Loucy (cell line): ENCODE data around the gene SUPT7L.

Experiments
- EZH2phosphoT487 ChIP-seq: fragments of 200-600 bp; IDR thresholded peaks from 2 replicates; pipeline ENCODE4 v1.6.1; 2018; ENCODE audit warnings: antibody characterized with exemption, mild to moderate bottlenecking, moderate library complexity, borderline replicate concordance
- TF ChIP-seq, protein P1 (sequence below): fragments of 200-600 bp; sonication (generic); conservative IDR thresholded peaks from 2 replicates; pipeline ENCODE4 v1.5.1; 2014; ENCODE audit warnings: mild to moderate bottlenecking, antibody characterized with exemption, low read length

DNA sequence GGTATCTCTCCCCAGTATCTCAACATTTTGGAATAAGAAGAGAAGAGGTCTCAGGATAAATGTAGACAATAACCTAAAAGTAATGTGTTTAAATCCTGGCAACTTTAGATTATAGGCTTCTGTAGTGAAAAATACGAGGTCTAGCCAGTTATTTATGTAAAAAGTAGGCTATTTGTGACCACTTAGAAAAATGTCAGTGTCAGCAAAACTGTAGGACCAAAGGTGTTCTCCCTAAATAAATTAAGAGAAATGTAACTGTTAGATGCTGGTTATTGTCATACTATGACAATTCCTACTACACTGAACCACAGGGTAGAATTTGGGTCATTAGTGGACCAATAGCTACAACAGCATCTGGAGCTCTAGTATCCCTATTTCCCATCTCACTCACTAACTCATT, 2.0 kb downstream of the SUPT7L start:
- TF ChIP-seq, protein P1, sequence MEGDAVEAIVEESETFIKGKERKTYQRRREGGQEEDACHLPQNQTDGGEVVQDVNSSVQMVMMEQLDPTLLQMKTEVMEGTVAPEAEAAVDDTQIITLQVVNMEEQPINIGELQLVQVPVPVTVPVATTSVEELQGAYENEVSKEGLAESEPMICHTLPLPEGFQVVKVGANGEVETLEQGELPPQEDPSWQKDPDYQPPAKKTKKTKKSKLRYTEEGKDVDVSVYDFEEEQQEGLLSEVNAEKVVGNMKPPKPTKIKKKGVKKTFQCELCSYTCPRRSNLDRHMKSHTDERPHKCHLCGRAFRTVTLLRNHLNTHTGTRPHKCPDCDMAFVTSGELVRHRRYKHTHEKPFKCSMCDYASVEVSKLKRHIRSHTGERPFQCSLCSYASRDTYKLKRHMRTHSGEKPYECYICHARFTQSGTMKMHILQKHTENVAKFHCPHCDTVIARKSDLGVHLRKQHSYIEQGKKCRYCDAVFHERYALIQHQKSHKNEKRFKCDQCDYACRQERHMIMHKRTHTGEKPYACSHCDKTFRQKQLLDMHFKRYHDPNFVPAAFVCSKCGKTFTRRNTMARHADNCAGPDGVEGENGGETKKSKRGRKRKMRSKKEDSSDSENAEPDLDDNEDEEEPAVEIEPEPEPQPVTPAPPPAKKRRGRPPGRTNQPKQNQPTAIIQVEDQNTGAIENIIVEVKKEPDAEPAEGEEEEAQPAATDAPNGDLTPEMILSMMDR: no peak
- no peak for TF ChIP-seq EZH2phosphoT487
